Smooth muscle cell (in vitro differentiated cells): ENCODE data around the gene PLCH1. TPM values are rescaled to one million over a fixed set of nuclear protein-coding genes. Genes with fewer than 3 reads are reported as not detected.

Experiments
- DNase-seq: peaks from one replicate; lab custom pipeline; 2025; ENCODE audit not compliant: unreplicated experiment; lab: John Stamatoyannopoulos, UW
- H2AFZ ChIP-seq: fragments of 200-600 bp; sonication (generic); 2 replicates; pipeline ENCODE4 v1.6.0; 2016; ENCODE audit warnings: antibody characterized with exemption, low read depth, mild to moderate bottlenecking
- H3F3A ChIP-seq: fragments of 200-600 bp; sonication (generic); 2 replicates; pipeline ENCODE4 v1.6.0; 2017; ENCODE audit warnings: antibody characterized with exemption, low read depth
- H3K27ac ChIP-seq: fragments of 200-600 bp; sonication (generic); 2 replicates; pipeline ENCODE4 v1.5.1; 2016; ENCODE audit warnings: low read depth, mild to moderate bottlenecking
- H3K27me3 ChIP-seq: fragments of 200-600 bp; sonication (generic); 2 replicates; pipeline ENCODE4 v1.6.1; 2016; ENCODE audit warnings: low read depth, mild to moderate bottlenecking
- H3K36me3 ChIP-seq: fragments of 200-600 bp; sonication (generic); 2 replicates; pipeline ENCODE4 v1.5.1; 2016; ENCODE audit warnings: low read depth
- H3K4me1 ChIP-seq: fragments of 200-600 bp; sonication (generic); 2 replicates; pipeline ENCODE4 v1.5.1; 2016; ENCODE audit warnings: low read depth
- H3K4me2 ChIP-seq: fragments of 200-600 bp; sonication (generic); 2 replicates; pipeline ENCODE4 v1.6.0; 2016; ENCODE audit warnings: mild to moderate bottlenecking
- H3K4me3 ChIP-seq: fragments of 200-600 bp; sonication (generic); 2 replicates; pipeline ENCODE4 v1.5.1; 2016; ENCODE audit warnings: mild to moderate bottlenecking
- H3K79me2 ChIP-seq: fragments of 200-600 bp; sonication (generic); 2 replicates; pipeline ENCODE4 v1.6.0; 2016; ENCODE audit warnings: low read depth, mild to moderate bottlenecking
- H3K9ac ChIP-seq: fragments of 200-600 bp; sonication (generic); 2 replicates; pipeline ENCODE4 v1.6.0; 2016; ENCODE audit warnings: low read depth
- H3K9me3 ChIP-seq: fragments of 200-600 bp; sonication (generic); replicated peaks from 2 replicates; pipeline ENCODE4 v1.5.1; 2016; ENCODE audit warnings: low read depth
- H4K20me1 ChIP-seq: fragments of 200-600 bp; sonication (generic); 2 replicates; pipeline ENCODE4 v1.6.0; 2016; ENCODE audit warnings: low read depth
- WGBS: methylation state at CpG from one replicate; pipeline ENCODE4 v1.1.7; 2016; ENCODE audit warnings: low lambda C conversion rate; 5-methylcytosine and 5-hydroxymethylcytosine counted together
- polyA plus RNA-seq: library from polyadenylated mRNA; unstranded; fragments of >200 nt; fragmentation: Nextera tagmentation; extraction: Ambion mirVana; gene quantifications from 2 replicates; pipeline ENCODE4 v1.2.1, GENCODE V29; 2016
- total RNA-seq: library from RNA; depleted of rRNA; stranded (reverse); fragments of >200 nt; gene quantifications from 2 replicates; pipeline ENCODE4 v1.2.3, GENCODE V29; 2014
- TF ChIP-seq, protein P1 (sequence below): fragments of 200-600 bp; sonication (generic); IDR thresholded peaks from 2 replicates; pipeline ENCODE4 v1.5.1; 2017; ENCODE audit warnings: borderline replicate concordance, mild to moderate bottlenecking, antibody characterized with exemption; ENCODE audit not compliant: insufficient read depth, poor library complexity, severe bottlenecking

PLCH1 gene
- total and polyA plus RNA-seq, 2 experiments from 2014 or later: 0.36 TPM; not detected in 1

DNA sequence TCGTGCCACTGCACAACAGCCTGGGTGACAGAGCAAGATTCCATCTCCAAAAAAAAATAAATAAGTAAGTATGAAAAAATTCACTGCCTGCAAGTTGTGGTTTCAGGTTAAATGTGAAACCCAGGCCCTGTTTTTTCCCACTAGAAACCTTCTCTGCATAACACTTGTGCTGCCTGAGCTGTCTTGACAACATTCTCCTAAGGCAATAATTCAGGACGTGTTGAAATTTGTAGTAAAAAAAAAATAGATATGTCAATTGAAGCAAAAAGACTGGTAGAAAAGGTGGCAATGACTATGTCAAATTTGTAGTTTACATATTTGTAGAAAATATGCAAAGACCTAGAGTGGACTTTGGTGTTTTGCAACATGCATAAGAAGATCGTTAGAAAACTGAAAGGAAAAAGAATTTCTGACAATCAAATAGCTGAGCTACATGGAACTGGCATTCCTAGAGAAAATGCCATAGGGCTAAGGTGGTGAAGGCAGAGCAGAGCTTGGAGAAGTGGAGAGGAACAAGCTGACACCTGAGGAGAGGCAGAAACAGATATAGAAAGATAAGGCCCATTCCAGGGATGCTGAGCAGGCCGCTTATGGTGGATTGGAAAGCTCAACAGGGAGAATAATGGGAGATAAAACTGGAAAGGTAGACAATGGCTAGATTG, 150.2 kb downstream of the PLCH1 start:
- no peak overlapping the region for H3K4me3 ChIP-seq
- no peaks in the 10 kb centered on the region for H3K36me3 ChIP-seq
- TF ChIP-seq, protein P1, sequence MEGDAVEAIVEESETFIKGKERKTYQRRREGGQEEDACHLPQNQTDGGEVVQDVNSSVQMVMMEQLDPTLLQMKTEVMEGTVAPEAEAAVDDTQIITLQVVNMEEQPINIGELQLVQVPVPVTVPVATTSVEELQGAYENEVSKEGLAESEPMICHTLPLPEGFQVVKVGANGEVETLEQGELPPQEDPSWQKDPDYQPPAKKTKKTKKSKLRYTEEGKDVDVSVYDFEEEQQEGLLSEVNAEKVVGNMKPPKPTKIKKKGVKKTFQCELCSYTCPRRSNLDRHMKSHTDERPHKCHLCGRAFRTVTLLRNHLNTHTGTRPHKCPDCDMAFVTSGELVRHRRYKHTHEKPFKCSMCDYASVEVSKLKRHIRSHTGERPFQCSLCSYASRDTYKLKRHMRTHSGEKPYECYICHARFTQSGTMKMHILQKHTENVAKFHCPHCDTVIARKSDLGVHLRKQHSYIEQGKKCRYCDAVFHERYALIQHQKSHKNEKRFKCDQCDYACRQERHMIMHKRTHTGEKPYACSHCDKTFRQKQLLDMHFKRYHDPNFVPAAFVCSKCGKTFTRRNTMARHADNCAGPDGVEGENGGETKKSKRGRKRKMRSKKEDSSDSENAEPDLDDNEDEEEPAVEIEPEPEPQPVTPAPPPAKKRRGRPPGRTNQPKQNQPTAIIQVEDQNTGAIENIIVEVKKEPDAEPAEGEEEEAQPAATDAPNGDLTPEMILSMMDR: no peak
- no peaks in the 10 kb centered on the region for H3K79me2 ChIP-seq
- no peaks in the 10 kb centered on the region for H3K9me3 ChIP-seq
- H3K27ac ChIP-seq: no peak overlapping the region
- WGBS: 82% methylated on average over 4 of the region's 4 CpGs
- no peaks in the 10 kb centered on the region for H3F3A ChIP-seq
- H3K27me3 ChIP-seq: no peaks in the 10 kb centered on the region
- H3K4me2 ChIP-seq: no peak overlapping the region
- no peaks in the 10 kb centered on the region for H3K4me1 ChIP-seq
- no peaks in the 10 kb centered on the region for H4K20me1 ChIP-seq
- no peak for DNase-seq
- H2AFZ ChIP-seq: no peak overlapping the region
- no peak overlapping the region for H3K9ac ChIP-seq

DNA sequence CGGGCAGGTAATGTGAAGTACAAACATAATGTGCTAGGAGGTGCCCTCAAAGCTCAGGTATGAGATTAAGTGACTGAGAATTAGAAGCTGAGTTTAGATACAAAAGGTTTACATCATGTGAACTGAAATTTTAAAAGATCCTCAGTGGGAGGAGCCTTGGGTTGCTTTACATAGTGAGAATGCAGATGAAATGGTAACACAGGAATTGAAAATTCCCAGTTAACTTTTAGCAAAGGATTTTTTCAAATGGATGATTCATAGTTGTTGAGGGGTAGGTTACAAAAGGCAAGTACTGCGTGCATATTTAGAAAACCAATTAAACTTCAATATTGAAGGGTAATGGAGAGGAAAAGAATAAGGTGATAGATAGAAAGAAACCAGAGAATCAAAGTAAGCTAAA, 157.3 kb downstream of the PLCH1 start:
- no peaks in the 10 kb centered on the region for H3K9me3 ChIP-seq
- WGBS: 88% methylated on average over 2 of the region's 2 CpGs
- H3K9ac ChIP-seq: no peak overlapping the region
- H3K79me2 ChIP-seq: no peaks in the 10 kb centered on the region
- DNase-seq: no peak
- H3K4me3 ChIP-seq: no peak overlapping the region
- H3F3A ChIP-seq: no peaks in the 10 kb centered on the region
- no peak overlapping the region for H3K4me2 ChIP-seq
- TF ChIP-seq, protein P1: no peak
- peaks cover 7% of the 10 kb centered on the region for H3K4me1 ChIP-seq
- no peak overlapping the region for H2AFZ ChIP-seq
- H4K20me1 ChIP-seq: no peaks in the 10 kb centered on the region
- no peaks in the 10 kb centered on the region for H3K27me3 ChIP-seq
- no peak overlapping the region for H3K27ac ChIP-seq
- no peaks in the 10 kb centered on the region for H3K36me3 ChIP-seq

DNA sequence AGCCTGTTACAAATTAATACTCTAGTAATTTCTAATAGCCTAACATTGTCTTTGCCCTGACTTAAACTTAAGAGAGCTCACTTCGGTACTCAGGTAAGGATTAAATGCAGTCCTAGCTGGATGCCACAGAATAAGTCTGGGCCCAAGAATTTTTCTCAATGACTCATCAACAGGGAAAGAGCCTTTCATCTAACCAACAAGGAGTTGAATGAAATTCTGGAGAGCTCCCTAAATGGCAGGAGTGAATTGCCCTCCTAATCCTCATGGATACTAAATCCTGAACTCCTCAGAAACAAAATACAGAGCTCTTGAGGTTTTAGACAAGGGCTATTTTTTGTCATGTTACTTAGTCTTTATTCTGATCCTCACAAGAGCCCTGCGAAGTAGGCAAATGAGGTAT, 159.5 kb downstream of the PLCH1 start:
- Histone ChIP-seq H4K20me1 (no peaks in the 10 kb centered on the region), H3K9ac (no peak overlapping the region), H3K4me2 (no peak overlapping the region), H3K27ac (no peak overlapping the region), H3K79me2 (no peaks in the 10 kb centered on the region), H3K36me3 (no peaks in the 10 kb centered on the region), H3K9me3 (no peaks in the 10 kb centered on the region), H3K4me1 (peaks cover 7% of the 10 kb centered on the region), H3K27me3 (no peaks in the 10 kb centered on the region), H3K4me3 (no peak overlapping the region), H2AFZ (no peak overlapping the region), H3F3A (no peaks in the 10 kb centered on the region)
- 66% methylated on average over 2 of the region's 2 CpGs for WGBS
- TF ChIP-seq, protein P1: no peak
- no peak for DNase-seq

DNA sequence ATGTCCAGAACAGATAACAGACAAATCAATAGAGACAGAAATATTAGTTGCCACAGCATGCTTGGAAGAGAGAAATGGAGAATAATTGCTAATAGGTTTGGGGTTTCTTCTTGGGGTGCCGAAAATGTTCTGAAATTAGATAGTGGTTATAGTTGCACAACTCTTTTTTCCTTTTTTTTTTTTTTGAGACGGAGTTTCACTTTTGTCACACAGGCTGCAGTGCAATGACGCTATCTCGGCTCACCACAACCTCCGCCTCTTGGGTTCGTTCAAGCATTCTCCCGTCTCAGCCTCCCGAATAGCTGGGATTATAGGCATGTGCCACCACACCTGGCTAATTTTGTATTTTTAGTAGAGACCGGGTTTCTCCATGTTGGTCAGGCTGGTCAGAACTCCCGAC, 163.3 kb downstream of the PLCH1 start:
- Histone ChIP-seq H3F3A (no peaks in the 10 kb centered on the region), H3K9ac (no peak overlapping the region), H2AFZ (no peak overlapping the region), H3K79me2 (no peaks in the 10 kb centered on the region), H3K27ac (no peak overlapping the region), H4K20me1 (no peaks in the 10 kb centered on the region), H3K4me3 (no peak overlapping the region), H3K27me3 (no peaks in the 10 kb centered on the region), H3K9me3 (no peaks in the 10 kb centered on the region), H3K4me2 (no peak overlapping the region), H3K4me1 (peaks cover 7% of the 10 kb centered on the region), H3K36me3 (no peaks in the 10 kb centered on the region)
- no peak for DNase-seq
- TF ChIP-seq, protein P1: no peak
- WGBS: 84% methylated on average over 10 of the region's 10 CpGs
